Adrenal gland (tissue), 12 donors: ENCODE results near the gene IDH2. TPM values are rescaled to one million over a fixed set of nuclear protein-coding genes. Genes with fewer than 3 reads are reported as not detected.

Experiments used
- DNase-seq, 7 donors: peaks; one replicate each; pipeline ENCODE4 v3.0.0-alpha.2; 2019 to 2020
- H3K27ac ChIP-seq, 5 donors: fragments of 200-600 bp; sonication (generic) in 4 of 5; 1 replicate in 3 of 5; 2 replicates in 2 of 5; pipeline versions ENCODE4 v1.5.1 to v1.8.0; 2016 to 2020; ENCODE audit warnings: mild to moderate bottlenecking in 1 of 5
- H3K27me3 ChIP-seq: fragments of 200-600 bp; 2 replicates; pipeline ENCODE4 v1.8.0; 2021
- H3K36me3 ChIP-seq, 2 donors: fragments of 200-600 bp; replicated peaks in 1 of 2; 1 replicate in 1 of 2; 2 replicates in 1 of 2; pipeline versions ENCODE4 v1.5.1 to v1.8.0; 2018 to 2022
- H3K4me1 ChIP-seq, 2 donors: fragments of 200-600 bp; replicated peaks in 1 of 2; 1 replicate in 1 of 2; 2 replicates in 1 of 2; pipeline versions ENCODE4 v1.5.1 to v1.8.0; 2018 to 2021
- H3K4me3 ChIP-seq, 4 donors: fragments of 200-600 bp; sonication (generic) in 3 of 4; one replicate each; pipeline ENCODE4 v1.5.1; 2016 to 2018
- H3K9me3 ChIP-seq, 3 donors: fragments of 200-600 bp; sonication (generic) in 1 of 3; replicated peaks in 1 of 3; 1 replicate in 2 of 3; 2 replicates in 1 of 3; pipeline versions ENCODE4 v1.5.1 to v1.8.0; 2016 to 2021
- CTCF ChIP-seq, 6 experiments: fragments of 450-650 bp in 4 of 6; fragments of 200-600 bp in 2 of 6; sonication (generic) in 1 of 6; IDR thresholded peaks; 1 replicate in 5 of 6; 2 replicates in 1 of 6; pipeline versions ENCODE4 v1.5.1 to v1.8.0; 2016 to 2021; ENCODE audit warnings: antibody characterized with exemption in 6 of 6, mild to moderate bottlenecking in 2 of 6, moderate library complexity in 1 of 6
- POLR2A ChIP-seq, 2 donors: fragments of 450-650 bp; IDR thresholded peaks; one replicate each; pipeline ENCODE4 v1.6.1; 2017; ENCODE audit warnings: antibody characterized with exemption in 2 of 2, mild to moderate bottlenecking in 2 of 2, moderate library complexity in 1 of 2
- WGBS, 4 donors: extraction: QIAGEN DNeasy Blood & Tissue Kit in 2 of 4; methylation state at CpG; one replicate each; pipeline versions ENCODE4 v1.1.5 to v1.1.7; 2013 to 2017; 5-methylcytosine and 5-hydroxymethylcytosine counted together
- intact Hi-C, 2 donors: fragments of 100-400 bp; cut with DNase I; formaldehyde crosslinking; loops; one replicate each; pipeline versions ENCODE4 v1.14.1 to v1.15.0; 2022 to 2023
- polyA plus RNA-seq, 3 donors: library from polyadenylated mRNA; stranded (reverse); fragments of 200-250 nt in 2 of 3; fragments of 350-450 nt in 1 of 3; fragmentation: Illumina TruSeq in 1 of 3; extraction: RNeasy Lipid Tissue Mini Kit (QIAGEN cat#74804) in 1 of 3; gene quantifications; one replicate each; pipeline ENCODE4 v1.2.3, GENCODE V29; 2013 to 2014
- total RNA-seq, 9 donors: library from RNA; depleted of rRNA in 4 of 9; stranded (reverse); fragments of >200 nt in 4 of 9; fragments of 120-200 nt in 1 of 9; fragmentation: NEBNext Ultra II Directional in 1 of 9; extraction: Animal tissue kit (Norgen Biotek cat#: 25700) in 1 of 9; gene quantifications; one replicate each; pipeline versions ENCODE4 v1.1.0 to v1.2.4, GENCODE V29; 2013 to 2023
- donor health status: healthy with polysubstance abuse.
- donor health status: Bipolar disorder and iron deficiency.
- donor health status: DM: yes; HTN: yes; CAD: no.
- donor health status: DM: no; HTN: no; CAD: no.
- donor health status: DM: no; HTN: no; CAD: no.
- donor health status: DM: yes; HTN: yes; CAD: no.

Gene IDH2
- total and polyA plus RNA-seq, 12 donors, result 10.3 to 33.6 (median 19.3) TPM

GRCh38 chr15:90091156-90091931 is 10.9 kb downstream of the IDH2 start:
- TF ChIP-seq POLR2A (IDR thresholded peaks at IDR 0.05), result no peak
- TF ChIP-seq CTCF (IDR thresholded peaks at IDR 0.05), result no peak
- H3K9me3 ChIP-seq, result no peaks in the 10 kb centered on the region
- no peaks in the 10 kb centered on the region for H3K27me3 ChIP-seq
- no peak overlapping the region for H3K4me3 ChIP-seq
- WGBS, 4 donors, result 81 to 91% (median 87%) methylated on average over 15 to 17 of the region's 17 CpGs
- peaks cover 0 to 8% of the 10 kb centered on the region in 2 donors for H3K36me3 ChIP-seq
- intact Hi-C loops, result no loop called here
- no peak for DNase-seq
- no peak overlapping the region for H3K27ac ChIP-seq
- no peaks in the 10 kb centered on the region for H3K4me1 ChIP-seq

GRCh38 chr15:90090226-90090848 is 11.9 kb downstream of the IDH2 start:
- 71 to 91% (median 84%) methylated on average over 5 to 11 of the region's 11 CpGs for WGBS, 4 donors
- no peaks in the 10 kb centered on the region for H3K27me3 ChIP-seq
- no peak overlapping the region for H3K4me3 ChIP-seq
- H3K4me1 ChIP-seq, result no peaks in the 10 kb centered on the region
- no peak for DNase-seq
- peaks cover 0 to 8% of the 10 kb centered on the region in 2 donors for H3K36me3 ChIP-seq
- H3K9me3 ChIP-seq, result no peaks in the 10 kb centered on the region
- no peak for TF ChIP-seq POLR2A (IDR thresholded peaks at IDR 0.05)
- no peak for TF ChIP-seq CTCF (IDR thresholded peaks at IDR 0.05)
- intact Hi-C loops, result no loop called here
- H3K27ac ChIP-seq, result no peak overlapping the region

- no peak for DNase-seq
- no peak for TF ChIP-seq CTCF (IDR thresholded peaks at IDR 0.05)
- TF ChIP-seq POLR2A (IDR thresholded peaks at IDR 0.05), result no peak
- Histone ChIP-seq H3K9me3 (no peaks in the 10 kb centered on the region), H3K27me3 (no peaks in the 10 kb centered on the region), H3K36me3 (peaks cover 0 to 23% of the 10 kb centered on the region in 2 donors), H3K4me1 (no peaks in the 10 kb centered on the region), H3K27ac (no peak overlapping the region), H3K4me3 (no peak overlapping the region)
- 79 to 91% (median 82%) methylated on average over 19 to 20 of the region's 20 CpGs for WGBS, 4 donors
- intact Hi-C loops, result loop anchor here (5.0 to 10.0 kb wide), 3 partner anchors 183 to 343 kb away; no protein-coding TSS in a partner anchor
Measured at GRCh38 chr15:90087454-90088154, 14.7 kb downstream of the IDH2 start.

- no peaks in the 10 kb centered on the region for H3K27me3 ChIP-seq
- no peak overlapping the region for H3K4me3 ChIP-seq
- TF ChIP-seq CTCF (IDR thresholded peaks at IDR 0.05) (peak; percentile 43 to 72 (median 60)), POLR2A (IDR thresholded peaks at IDR 0.05) (no peak)
- 84 to 100% (median 92%) methylated on average over 2 to 7 of the region's 7 CpGs for WGBS, 4 donors
- H3K27ac ChIP-seq, result no peak overlapping the region
- no peaks in the 10 kb centered on the region for H3K9me3 ChIP-seq
- intact Hi-C loops, result loop anchor here (5.0 to 10.0 kb wide), 3 partner anchors 182 to 342 kb away; no protein-coding TSS in a partner anchor
- H3K36me3 ChIP-seq, result peaks cover 0 to 23% of the 10 kb centered on the region in 2 donors
- peak in 4 of 7 donors; percentile 54 to 71 (median 60) for DNase-seq
- no peaks in the 10 kb centered on the region for H3K4me1 ChIP-seq
Measured at GRCh38 chr15:90086868-90087268, 15.4 kb downstream of the IDH2 start.
